HG02678 (cell line): ENCODE results near the gene CDH4.

Experiments
- ATAC-seq: cut with Tn5 transposase; IDR thresholded peaks from one replicate; pipeline ENCODE4 v1.9.1; 2021; ENCODE audit warnings: mild to moderate bottlenecking, moderate library complexity; ENCODE audit not compliant: unreplicated experiment

CDH4 gene

GRCh38 chr20:61524951-61525666 lies 273.0 kb downstream of the CDH4 start:
- ATAC-seq = no peak

DNA sequence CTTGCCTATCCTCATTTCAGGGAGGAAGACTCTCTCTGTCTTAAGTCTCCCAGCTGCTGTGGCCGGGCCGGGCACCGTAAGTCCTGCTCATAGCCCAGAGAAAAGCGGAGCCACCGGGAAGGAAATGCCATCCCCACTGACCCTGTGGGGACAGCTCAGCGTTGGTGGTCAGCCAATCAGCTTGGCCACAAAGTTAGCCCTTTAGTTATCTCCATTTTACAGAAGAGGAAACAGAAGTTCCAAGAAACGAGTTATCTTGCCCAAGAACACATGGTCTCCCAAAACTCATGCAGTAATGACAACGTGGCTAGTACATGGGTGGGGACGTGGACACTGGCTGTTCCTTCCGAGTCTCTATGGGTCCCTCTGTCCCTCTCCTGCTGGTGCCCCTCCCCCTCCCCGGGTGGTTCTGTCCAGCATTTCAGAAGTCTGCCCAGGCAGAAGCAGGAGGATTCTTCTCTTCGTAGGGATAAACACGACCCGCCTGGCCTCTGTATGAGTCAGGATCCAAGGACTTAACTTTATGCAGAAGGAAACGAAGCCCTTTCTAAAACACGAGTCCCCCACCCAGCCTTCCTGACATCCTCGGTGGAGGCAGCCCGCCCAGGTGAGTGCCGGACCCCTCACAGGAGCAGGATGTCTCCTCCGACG lies 273.8 kb downstream of the CDH4 start:
- ATAC-seq = no peak

DNA sequence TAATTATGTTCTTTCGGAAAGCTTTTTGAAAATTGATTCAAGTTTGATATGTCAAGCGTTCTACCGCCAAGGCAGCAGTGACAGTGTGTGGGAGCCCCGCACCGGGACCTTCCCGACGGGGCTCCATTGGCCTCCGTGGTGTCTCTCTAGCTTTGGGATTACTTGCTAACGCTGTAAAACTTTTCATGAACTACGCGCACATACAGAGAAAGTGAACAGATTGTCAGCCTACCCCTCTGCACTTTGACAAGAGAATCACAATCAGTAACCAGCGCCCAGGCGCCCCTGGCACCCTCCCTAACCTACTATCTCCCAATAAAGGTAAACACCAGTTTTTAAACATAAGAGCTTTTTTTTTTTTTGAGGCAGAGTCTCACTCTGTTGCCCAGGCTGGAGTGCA lies 274.8 kb downstream of the CDH4 start:
- ATAC-seq = no peak

DNA sequence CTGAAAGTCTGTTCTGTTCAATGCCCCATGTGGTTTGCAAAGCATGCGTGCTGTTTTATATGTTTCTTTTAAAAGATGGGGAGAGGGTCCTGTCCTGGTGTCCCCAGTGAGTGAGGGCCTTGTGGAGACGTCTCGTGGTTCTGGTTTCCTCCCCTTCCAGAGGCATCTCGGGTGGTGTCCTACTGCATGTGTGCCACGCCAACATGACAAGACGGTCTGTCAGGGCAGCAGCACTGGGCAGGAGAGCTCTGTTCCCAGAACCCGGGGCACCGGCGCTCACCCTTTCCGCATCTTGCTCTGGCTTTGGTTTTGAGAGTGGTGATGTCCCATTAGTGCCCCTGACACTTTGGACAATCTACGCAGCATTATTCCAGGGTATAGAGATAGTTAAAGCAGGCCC lies 275.6 kb downstream of the CDH4 start:
- ATAC-seq = no peak

DNA sequence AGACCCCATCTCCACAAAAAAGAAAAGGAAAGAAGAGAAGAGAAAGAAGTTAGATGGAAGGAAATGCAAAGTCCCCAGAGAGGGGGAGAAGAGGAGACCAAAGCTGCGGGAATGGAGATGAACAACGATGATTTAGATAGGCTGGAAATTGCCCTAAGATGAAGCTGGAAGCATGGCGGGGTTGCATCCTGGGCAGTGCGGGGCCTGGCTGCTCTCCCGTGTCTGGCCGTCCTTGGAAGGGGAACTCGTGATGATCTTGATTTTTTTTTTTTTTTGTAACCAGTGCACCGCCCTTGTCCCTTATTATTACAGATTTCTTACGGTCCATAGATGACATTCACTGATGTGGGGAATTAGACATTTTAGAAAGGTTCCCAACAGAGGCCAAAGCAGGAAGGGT lies 276.5 kb downstream of the CDH4 start:
- no peak for ATAC-seq

- ATAC-seq = no peak
Observed at GRCh38 chr20:61529354-61529753, 277.3 kb downstream of the CDH4 start.

DNA sequence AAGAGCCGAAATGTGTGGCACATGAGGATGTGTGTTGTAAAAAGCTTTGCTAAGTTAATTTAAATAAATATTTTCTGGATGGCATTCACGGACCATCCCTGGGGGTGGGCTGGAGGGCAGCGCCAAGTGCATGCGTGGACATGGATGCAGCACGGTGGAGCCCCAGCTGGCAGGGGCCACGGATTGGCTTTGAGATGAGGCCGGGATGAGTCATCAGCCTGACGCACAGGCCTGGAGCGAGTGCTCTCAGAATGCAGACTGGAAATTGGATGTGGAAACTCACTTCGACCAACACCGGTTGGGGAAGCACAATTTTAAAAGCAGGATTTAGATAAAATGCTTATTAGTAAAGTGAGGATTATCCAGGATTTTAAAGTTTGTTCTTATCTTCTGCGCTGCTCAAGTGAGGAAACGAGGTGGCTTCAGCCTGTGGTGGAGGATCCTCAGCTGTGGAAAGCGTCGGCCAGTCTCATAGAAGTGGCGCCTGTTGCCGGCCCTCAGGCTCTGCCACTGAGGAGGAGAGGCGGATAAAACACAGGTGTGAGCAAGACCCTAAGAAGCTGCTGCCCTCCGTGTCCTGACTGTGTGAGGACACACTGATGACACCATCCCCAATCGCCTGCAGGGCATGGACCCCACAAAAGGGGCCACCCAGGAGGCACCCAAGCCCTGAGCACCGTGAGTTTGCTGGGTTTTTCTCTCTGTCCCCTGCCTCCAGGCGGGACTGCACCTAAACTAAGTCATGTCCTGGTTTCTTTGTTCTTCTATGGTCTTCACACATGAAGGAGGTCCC lies 279.7 kb downstream of the CDH4 start:
- no peak for ATAC-seq

DNA sequence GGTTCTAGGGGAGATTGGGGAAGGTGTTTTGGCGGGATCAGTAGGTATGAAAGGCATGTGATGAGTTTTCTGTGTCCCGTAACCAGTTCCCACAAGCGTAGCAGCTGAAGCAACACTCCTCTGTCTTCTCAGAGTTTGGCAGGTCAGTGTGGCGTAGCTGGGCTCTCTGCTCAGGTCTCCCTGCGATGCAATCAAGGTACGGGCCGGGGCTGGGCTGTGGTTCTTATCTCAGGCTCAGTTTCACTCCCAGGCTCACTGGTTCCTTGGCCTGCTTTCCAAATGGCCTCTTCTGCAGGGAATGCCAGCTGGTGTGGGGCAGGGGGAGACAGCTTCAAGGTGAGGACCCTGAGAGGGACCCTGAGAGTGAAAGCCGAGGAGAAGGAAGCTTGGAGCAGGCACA lies 280.7 kb downstream of the CDH4 start:
- ATAC-seq = no peak

DNA sequence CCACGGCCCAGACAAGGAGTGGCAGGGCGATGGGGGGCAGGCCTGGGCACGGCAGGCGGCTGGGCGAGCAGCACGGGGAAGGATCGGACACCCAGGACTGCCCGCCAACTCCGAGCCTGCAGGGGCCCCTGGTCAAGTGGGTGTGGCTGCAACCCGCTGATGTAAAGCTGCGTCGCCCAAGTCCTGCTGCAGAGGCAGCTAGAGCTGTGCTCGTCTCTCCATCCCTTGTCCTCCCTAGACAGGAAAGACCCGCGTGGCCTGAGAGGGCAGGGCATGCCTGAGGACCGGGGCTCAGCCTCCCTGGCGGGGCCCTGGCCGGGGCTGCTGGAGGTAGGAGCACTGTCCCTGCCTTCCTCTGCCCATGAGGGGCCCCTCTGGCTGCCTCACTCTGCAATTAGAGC lies 281.2 kb downstream of the CDH4 start:
- no peak for ATAC-seq

DNA sequence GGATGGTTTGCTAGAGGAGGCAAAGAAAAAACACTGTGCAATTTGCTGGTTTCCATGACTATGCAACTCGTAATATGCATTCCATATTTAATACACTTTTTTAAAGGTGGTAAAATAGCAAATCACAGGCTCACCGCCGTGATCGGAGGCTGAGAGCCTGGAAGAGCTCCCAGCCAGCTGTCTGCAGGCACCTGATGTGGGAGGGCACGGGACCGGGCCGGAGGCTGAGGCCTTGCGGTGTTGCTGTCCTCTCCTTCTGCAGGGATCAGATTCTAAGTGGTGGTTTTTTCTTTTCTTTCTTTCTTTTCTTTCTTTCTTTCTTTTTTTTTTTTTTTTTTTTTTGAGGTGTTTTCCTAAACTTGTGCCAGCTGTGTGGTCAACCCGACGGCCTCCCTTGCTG lies 282.3 kb downstream of the CDH4 start:
- no peak for ATAC-seq

- ATAC-seq = no peak
Observed at GRCh38 chr20:61535091-61535490, 283.0 kb downstream of the CDH4 start.

DNA sequence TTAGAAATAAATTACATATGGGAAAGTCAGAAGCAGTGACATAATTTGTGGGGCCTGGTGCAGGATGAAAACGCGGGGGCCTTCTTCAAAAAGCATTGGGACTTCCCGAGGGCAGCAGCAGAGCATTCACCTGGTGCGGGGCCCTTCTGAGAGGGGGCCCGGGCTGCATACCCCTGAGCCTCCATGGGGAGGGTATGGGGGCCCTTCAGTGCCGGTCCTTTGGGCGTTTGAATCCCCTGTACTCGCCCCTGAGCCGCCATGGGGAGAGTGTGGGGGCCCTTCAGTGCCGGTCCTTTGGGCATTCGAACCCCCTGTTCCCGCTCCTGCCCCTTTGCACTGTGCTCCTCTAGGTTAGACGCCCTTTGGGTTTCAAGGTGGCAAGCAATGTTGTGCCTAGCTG lies 283.5 kb downstream of the CDH4 start:
- no peak for ATAC-seq

- no peak for ATAC-seq
Observed at GRCh38 chr20:61535956-61536355, 283.9 kb downstream of the CDH4 start.

DNA sequence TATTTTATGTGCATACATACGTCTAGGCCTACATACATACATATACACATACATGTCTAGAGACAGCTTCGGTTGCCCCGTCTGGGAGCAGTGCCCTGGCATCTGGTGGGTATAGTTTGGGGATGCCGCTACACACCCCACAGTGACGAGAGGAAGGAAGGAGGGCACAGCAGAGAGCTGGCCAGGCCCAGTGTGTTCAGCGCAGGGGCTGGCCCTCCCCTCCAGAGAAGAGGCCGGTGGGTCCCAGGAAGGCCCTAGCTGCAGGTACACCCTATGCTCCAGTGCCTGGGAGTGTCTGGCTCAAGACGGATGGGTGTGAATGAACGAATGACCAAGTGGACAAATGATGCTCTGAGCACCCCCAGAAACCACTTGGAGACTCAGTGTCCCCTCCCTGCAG lies 284.6 kb downstream of the CDH4 start:
- ATAC-seq = no peak

DNA sequence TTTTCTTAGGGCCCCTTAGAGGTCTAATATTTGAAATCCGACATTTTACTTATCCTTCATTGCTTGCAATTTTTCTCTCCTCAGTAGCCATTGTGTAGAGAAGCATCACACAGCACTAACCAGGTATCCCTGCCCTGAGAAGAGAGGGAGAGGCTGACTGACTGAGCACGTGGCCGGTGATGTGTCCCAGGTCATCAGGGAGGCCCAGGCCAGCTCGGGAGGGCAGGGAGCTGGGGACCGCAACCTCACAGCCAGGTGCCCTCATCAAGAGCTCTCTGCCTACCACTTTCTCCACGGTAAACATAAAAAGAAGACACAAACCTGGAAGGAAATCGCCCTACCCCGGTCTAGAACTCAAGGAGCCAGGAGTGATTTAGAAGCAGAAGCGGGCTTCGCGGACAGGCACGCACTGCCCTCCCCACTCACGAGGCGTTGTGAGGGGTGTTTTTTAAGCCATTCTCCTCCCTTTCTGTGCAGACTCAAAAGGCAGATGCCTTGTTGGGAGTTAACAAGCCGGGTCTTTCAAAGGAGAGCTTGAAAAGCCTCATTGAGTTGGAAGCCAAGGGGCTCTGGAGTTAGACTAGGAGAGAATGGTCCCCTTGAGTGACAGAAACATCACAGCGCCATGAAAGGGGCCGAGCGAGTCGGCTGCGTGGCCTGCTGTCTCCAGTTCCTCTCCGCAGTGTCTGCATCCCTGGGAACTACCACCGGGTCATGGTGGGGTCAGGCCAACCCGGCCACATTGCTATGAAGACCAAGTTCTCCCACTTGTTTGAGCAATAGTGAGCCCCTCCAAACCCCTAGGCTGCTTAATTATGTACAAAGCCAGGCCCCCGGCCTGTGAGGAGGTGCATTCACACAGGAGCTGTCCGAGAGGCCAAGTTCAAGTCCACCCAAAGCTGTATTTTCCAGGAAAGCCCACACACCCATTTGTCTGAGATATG lies 285.4 kb downstream of the CDH4 start:
- ATAC-seq = no peak

DNA sequence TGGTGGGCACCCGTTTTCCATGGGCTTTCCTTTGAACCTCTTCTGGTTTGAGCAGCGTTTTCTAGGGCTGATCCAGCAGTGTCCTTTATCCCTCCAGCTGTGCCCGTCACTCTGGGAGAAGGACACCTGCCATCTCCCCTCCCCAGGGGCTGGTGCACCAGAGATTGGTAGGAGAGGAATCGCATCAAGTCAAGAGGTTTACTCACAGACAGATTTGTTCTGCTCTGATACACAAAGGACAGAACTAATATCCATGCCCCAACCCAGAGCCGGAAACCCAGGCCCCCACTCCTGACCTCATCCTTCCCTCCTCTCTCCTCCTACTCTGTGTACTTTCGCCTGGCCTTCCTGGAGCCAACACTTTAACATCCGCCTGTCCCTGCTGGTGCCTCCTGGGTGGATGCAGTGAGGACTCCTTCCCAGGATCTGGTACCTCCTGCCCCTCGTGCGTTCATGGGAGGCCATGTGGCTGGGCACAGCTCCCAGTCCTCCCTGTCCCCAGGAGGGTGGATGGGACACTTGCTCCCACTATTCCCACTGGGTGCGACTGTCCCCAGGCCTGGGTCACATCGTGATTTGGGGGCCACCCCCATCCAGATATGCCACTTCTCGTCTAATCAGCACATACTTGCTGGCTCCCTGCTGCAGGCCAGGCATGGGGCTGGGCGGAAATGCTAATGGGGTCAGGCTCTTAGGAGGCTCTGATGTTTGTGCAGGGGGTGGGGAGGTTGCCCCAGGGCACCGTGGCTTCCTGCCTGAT lies 286.3 kb downstream of the CDH4 start:
- ATAC-seq = no peak

DNA sequence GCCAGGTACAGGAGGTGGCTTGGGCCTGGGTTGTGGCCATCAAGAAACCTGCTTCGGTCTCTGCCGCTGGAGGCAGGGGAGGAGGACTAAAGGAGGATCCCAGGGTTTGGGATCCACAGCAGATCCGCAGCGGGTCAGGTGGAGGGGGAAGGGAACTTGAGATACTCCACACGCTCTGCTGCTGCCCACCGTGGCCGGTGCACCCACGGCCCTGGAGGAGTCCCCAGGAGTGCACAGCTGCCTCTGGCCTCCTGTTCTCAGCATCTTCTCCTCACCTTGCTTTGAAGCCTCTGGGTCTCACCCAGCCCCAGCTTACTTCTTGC lies 286.8 kb downstream of the CDH4 start:
- ATAC-seq = no peak

DNA sequence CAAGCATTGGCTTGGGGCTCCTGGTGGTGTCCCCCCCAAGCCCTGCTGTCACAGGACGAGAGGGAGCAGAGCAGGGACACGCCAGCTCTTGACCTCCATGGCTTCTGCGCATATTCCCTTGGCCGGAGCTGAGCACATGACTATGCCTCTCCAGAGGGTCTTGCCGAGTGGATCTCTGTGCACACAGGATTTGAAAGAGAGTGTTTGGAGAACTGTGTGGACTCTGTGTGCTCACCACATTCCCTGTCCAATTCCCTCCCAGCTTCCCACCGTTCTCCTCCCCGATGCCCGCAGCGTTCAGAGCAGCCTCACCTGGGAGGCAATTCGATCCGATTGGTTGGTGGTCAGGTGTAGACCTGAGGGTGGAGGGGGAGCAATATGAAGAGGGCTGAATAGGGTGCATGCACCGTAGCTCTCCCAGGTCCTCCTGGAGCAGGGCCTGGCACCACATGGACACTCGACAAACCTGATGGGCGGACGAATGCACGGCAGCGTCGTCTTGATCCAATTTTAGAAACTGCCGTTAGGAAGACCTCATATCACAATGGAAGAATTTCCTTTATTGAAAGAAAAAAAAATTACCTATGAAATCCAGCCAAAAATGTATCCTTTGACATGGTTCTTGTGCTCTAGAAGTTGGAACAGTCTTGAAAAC lies 287.8 kb downstream of the CDH4 start:
- no peak for ATAC-seq

GRCh38 chr20:61541537-61541936 lies 289.5 kb downstream of the CDH4 start:
- ATAC-seq = no peak

- no peak for ATAC-seq
Observed at GRCh38 chr20:61543086-61543485, 291.0 kb downstream of the CDH4 start.
